ENCODE data around the gene XRCC1.

Gene XRCC1

DNA sequence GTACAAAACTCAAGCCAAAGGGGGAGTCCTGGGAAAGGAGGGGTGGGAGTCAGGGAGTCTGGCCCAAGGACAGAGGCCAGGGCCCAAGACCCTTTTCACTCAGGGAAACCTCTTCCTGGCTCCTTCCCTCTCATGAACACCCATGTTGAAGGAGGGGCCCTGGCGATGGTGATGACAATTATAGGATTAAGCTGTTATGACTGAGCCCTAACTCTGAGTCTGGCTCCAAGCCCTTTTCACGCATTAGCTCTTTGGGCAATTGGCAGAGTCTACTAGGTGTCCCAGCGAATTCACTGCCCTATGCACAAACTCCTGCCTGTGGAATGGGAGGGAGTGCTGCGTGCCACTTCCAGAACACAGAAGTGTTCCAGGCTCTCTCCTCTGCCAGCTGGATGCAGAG is 21.7 kb downstream of the XRCC1 start:
- H3K9me3 ChIP-seq (replicated peaks in 1 of 2; ENCODE audit: control insufficient read depth in 2 of 2, insufficient read depth in 1 of 2, low read depth in 1 of 2, low read length in 2 of 2) = no peaks in the 10 kb centered on the region
- no peak overlapping the region for H4K8ac ChIP-seq (ENCODE audit: low read depth, low read length)
- H3K14ac ChIP-seq (ENCODE audit: low read length) = no peak overlapping the region
- H3K4me1 ChIP-seq (ENCODE audit: control insufficient read depth in 2 of 2, insufficient read depth in 1 of 2, low read depth in 1 of 2, low read length in 2 of 2) = no peaks in the 10 kb centered on the region
- H3K27me3 ChIP-seq (ENCODE audit: control insufficient read depth in 3 of 3, insufficient read depth in 3 of 3, low read depth in 1 of 3, low read length in 3 of 3) = no peaks in the 10 kb centered on the region
- H3K4ac ChIP-seq (ENCODE audit: low read length) = no peak overlapping the region
- H2AK5ac ChIP-seq (ENCODE audit: low read depth, low read length) = no peak overlapping the region
- no CpG with 5 or more reads among the region's 4 CpGs for WGBS, 2 donors (ENCODE audit: extremely low coverage in 2 of 2, insufficient read length in 2 of 2, insufficient replicate concordance in 1 of 2)
- H3K23ac ChIP-seq (ENCODE audit: low read depth, low read length, poor library complexity) = no peak overlapping the region
- no peak overlapping the region for H2BK120ac ChIP-seq (ENCODE audit: low read depth, low read length)
- H3K4me3 ChIP-seq (ENCODE audit: low read length in 2 of 2) = no peak overlapping the region
- H3K36me3 ChIP-seq (replicated peaks in 1 of 2; ENCODE audit: control insufficient read depth in 2 of 2, insufficient read depth in 2 of 2, low read length in 2 of 2) = peaks cover 41 to 85% of the 10 kb centered on the region in 2 donors
- H3K27ac ChIP-seq (replicated peaks; ENCODE audit: low read length) = no peak overlapping the region
- no peak overlapping the region for H4K91ac ChIP-seq (ENCODE audit: low read depth, low read length, poor library complexity)
- DNase-seq (ENCODE audit: low spot score) = no peak
- no peak overlapping the region for H3K18ac ChIP-seq (ENCODE audit: low read length)
- no peak overlapping the region for H2AFZ ChIP-seq (ENCODE audit: low read length)
- peak overlapping the region; percentile 22 for H3K9ac ChIP-seq (ENCODE audit: low read depth, low read length, poor library complexity)
- no peak overlapping the region for H3K4me2 ChIP-seq (ENCODE audit: insufficient read depth, low read length, poor library complexity, severe bottlenecking)
- H2BK12ac ChIP-seq (ENCODE audit: low read length) = no peak overlapping the region
- H2BK5ac ChIP-seq (ENCODE audit: low read length) = no peak overlapping the region
- H3K79me1 ChIP-seq (ENCODE audit: low read depth, low read length) = no peaks in the 10 kb centered on the region
- no peak overlapping the region for H2BK15ac ChIP-seq (ENCODE audit: low read length)

- Histone ChIP-seq H4K91ac (ENCODE audit: low read depth, low read length, poor library complexity) (no peak overlapping the region), H3K9me3 (replicated peaks in 1 of 2; ENCODE audit: control insufficient read depth in 2 of 2, insufficient read depth in 1 of 2, low read depth in 1 of 2, low read length in 2 of 2) (no peaks in the 10 kb centered on the region), H3K27ac (replicated peaks; ENCODE audit: low read length) (no peak overlapping the region), H3K4me2 (ENCODE audit: insufficient read depth, low read length, poor library complexity, severe bottlenecking) (no peak overlapping the region), H3K27me3 (ENCODE audit: control insufficient read depth in 3 of 3, insufficient read depth in 3 of 3, low read depth in 1 of 3, low read length in 3 of 3) (no peaks in the 10 kb centered on the region), H3K36me3 (replicated peaks in 1 of 2; ENCODE audit: control insufficient read depth in 2 of 2, insufficient read depth in 2 of 2, low read length in 2 of 2) (peaks cover 39 to 82% of the 10 kb centered on the region in 2 donors), H3K79me1 (ENCODE audit: low read depth, low read length) (no peaks in the 10 kb centered on the region), H2BK5ac (ENCODE audit: low read length) (no peak overlapping the region), H3K9ac (ENCODE audit: low read depth, low read length, poor library complexity) (no peak overlapping the region), H3K18ac (ENCODE audit: low read length) (no peak overlapping the region), H3K4ac (ENCODE audit: low read length) (no peak overlapping the region), H3K14ac (ENCODE audit: low read length) (no peak overlapping the region), H4K8ac (ENCODE audit: low read depth, low read length) (no peak overlapping the region), H2BK12ac (ENCODE audit: low read length) (no peak overlapping the region), H2AFZ (ENCODE audit: low read length) (no peak overlapping the region), H2BK15ac (ENCODE audit: low read length) (no peak overlapping the region), H2BK120ac (ENCODE audit: low read depth, low read length) (no peak overlapping the region), H2AK5ac (ENCODE audit: low read depth, low read length) (no peak overlapping the region), H3K4me3 (ENCODE audit: low read length in 2 of 2) (no peak overlapping the region), H3K4me1 (ENCODE audit: control insufficient read depth in 2 of 2, insufficient read depth in 1 of 2, low read depth in 1 of 2, low read length in 2 of 2) (no peaks in the 10 kb centered on the region), H3K23ac (ENCODE audit: low read depth, low read length, poor library complexity) (no peak overlapping the region)
- WGBS, 2 donors (ENCODE audit: extremely low coverage in 2 of 2, insufficient read length in 2 of 2, insufficient replicate concordance in 1 of 2) = no CpG with 5 or more reads among the region's 3 CpGs
- DNase-seq (ENCODE audit: low spot score) = no peak
Observed at GRCh38 chr19:43552616-43553015, 22.7 kb downstream of the XRCC1 start.

- no peak overlapping the region for H2BK12ac ChIP-seq (ENCODE audit: low read length)
- H4K8ac ChIP-seq (ENCODE audit: low read depth, low read length) = no peak overlapping the region
- no peak overlapping the region for H3K27ac ChIP-seq (replicated peaks; ENCODE audit: low read length)
- H2AFZ ChIP-seq (ENCODE audit: low read length) = no peak overlapping the region
- no peak for DNase-seq (ENCODE audit: low spot score)
- no peak overlapping the region for H3K4ac ChIP-seq (ENCODE audit: low read length)
- no peak overlapping the region for H4K91ac ChIP-seq (ENCODE audit: low read depth, low read length, poor library complexity)
- WGBS, 2 donors (ENCODE audit: extremely low coverage in 2 of 2, insufficient read length in 2 of 2, insufficient replicate concordance in 1 of 2) = no CpG with 5 or more reads among the region's 3 CpGs
- no peak overlapping the region for H3K4me2 ChIP-seq (ENCODE audit: insufficient read depth, low read length, poor library complexity, severe bottlenecking)
- H3K4me1 ChIP-seq (ENCODE audit: control insufficient read depth in 2 of 2, insufficient read depth in 1 of 2, low read depth in 1 of 2, low read length in 2 of 2) = no peaks in the 10 kb centered on the region
- H3K14ac ChIP-seq (ENCODE audit: low read length) = no peak overlapping the region
- H3K36me3 ChIP-seq (replicated peaks in 1 of 2; ENCODE audit: control insufficient read depth in 2 of 2, insufficient read depth in 2 of 2, low read length in 2 of 2) = peaks cover 39 to 82% of the 10 kb centered on the region in 2 donors
- H2BK15ac ChIP-seq (ENCODE audit: low read length) = no peak overlapping the region
- no peak overlapping the region for H3K18ac ChIP-seq (ENCODE audit: low read length)
- no peak overlapping the region for H2AK5ac ChIP-seq (ENCODE audit: low read depth, low read length)
- H3K9me3 ChIP-seq (replicated peaks in 1 of 2; ENCODE audit: control insufficient read depth in 2 of 2, insufficient read depth in 1 of 2, low read depth in 1 of 2, low read length in 2 of 2) = no peaks in the 10 kb centered on the region
- no peaks in the 10 kb centered on the region for H3K79me1 ChIP-seq (ENCODE audit: low read depth, low read length)
- H2BK120ac ChIP-seq (ENCODE audit: low read depth, low read length) = no peak overlapping the region
- H3K27me3 ChIP-seq (ENCODE audit: control insufficient read depth in 3 of 3, insufficient read depth in 3 of 3, low read depth in 1 of 3, low read length in 3 of 3) = no peaks in the 10 kb centered on the region
- H3K23ac ChIP-seq (ENCODE audit: low read depth, low read length, poor library complexity) = no peak overlapping the region
- no peak overlapping the region for H3K4me3 ChIP-seq (ENCODE audit: low read length in 2 of 2)
- no peak overlapping the region for H2BK5ac ChIP-seq (ENCODE audit: low read length)
- H3K9ac ChIP-seq (ENCODE audit: low read depth, low read length, poor library complexity) = no peak overlapping the region
Observed at GRCh38 chr19:43552198-43552450, 23.2 kb downstream of the XRCC1 start.

DNA sequence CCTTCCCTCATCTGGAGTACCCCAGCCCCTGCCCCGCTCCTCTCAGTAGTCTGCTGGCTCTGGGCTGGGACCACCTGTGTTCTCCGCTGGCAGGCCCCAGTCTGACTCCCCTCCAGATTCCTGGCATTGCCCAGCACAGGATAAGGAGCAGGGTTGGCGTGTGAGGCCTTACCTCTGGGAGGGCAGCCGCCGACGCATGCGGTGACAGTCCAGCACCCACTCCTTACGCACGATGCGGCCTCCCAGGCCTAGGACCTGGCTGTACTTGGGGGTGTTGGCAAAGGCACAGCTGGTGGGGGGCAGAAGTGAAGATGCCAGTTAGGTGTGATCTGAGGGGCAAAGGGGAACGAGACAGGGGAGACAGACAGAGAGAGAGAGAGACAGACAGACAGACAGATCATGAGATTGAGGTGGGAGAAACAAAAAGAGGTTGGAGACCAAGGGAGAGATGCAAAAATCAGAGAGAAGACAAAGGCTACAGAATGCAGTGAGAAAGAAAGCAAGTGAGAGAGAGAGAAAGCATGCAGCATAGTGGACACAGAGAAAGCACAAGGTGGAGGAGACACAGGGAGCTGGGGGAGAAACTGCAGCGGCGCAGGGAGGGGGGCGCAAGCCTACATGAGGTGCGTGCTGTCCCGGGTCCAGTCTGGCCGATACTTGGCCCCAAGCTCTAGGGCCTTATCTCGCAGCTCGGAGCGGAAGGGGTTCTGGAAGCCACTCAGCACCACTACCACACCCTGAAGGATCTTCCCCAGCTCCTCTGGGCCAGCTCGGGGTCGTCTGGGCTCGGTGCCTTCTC is 23.7 kb downstream of the XRCC1 start:
- no peak overlapping the region for H2AFZ ChIP-seq (ENCODE audit: low read length)
- H3K23ac ChIP-seq (ENCODE audit: low read depth, low read length, poor library complexity) = no peak overlapping the region
- H3K4me2 ChIP-seq (ENCODE audit: insufficient read depth, low read length, poor library complexity, severe bottlenecking) = no peak overlapping the region
- WGBS, 2 donors (ENCODE audit: extremely low coverage in 2 of 2, insufficient read length in 2 of 2, insufficient replicate concordance in 1 of 2) = no CpG with 5 or more reads among the region's 23 CpGs
- peaks cover 39 to 87% of the 10 kb centered on the region in 2 donors for H3K36me3 ChIP-seq (replicated peaks in 1 of 2; ENCODE audit: control insufficient read depth in 2 of 2, insufficient read depth in 2 of 2, low read length in 2 of 2)
- DNase-seq (ENCODE audit: low spot score) = no peak
- H3K18ac ChIP-seq (ENCODE audit: low read length) = no peak overlapping the region
- H4K8ac ChIP-seq (ENCODE audit: low read depth, low read length) = no peak overlapping the region
- H4K91ac ChIP-seq (ENCODE audit: low read depth, low read length, poor library complexity) = no peak overlapping the region
- peak overlapping the region; percentile 44 for H3K14ac ChIP-seq (ENCODE audit: low read length)
- no peaks in the 10 kb centered on the region for H3K27me3 ChIP-seq (ENCODE audit: control insufficient read depth in 3 of 3, insufficient read depth in 3 of 3, low read depth in 1 of 3, low read length in 3 of 3)
- no peak overlapping the region for H2AK5ac ChIP-seq (ENCODE audit: low read depth, low read length)
- H3K4me3 ChIP-seq (ENCODE audit: low read length in 2 of 2) = no peak overlapping the region
- H3K4me1 ChIP-seq (ENCODE audit: control insufficient read depth in 2 of 2, insufficient read depth in 1 of 2, low read depth in 1 of 2, low read length in 2 of 2) = no peaks in the 10 kb centered on the region
- no peaks in the 10 kb centered on the region for H3K9me3 ChIP-seq (replicated peaks in 1 of 2; ENCODE audit: control insufficient read depth in 2 of 2, insufficient read depth in 1 of 2, low read depth in 1 of 2, low read length in 2 of 2)
- H2BK120ac ChIP-seq (ENCODE audit: low read depth, low read length) = no peak overlapping the region
- H3K9ac ChIP-seq (ENCODE audit: low read depth, low read length, poor library complexity) = peak overlapping the region; percentile 3
- H2BK15ac ChIP-seq (ENCODE audit: low read length) = no peak overlapping the region
- no peak overlapping the region for H3K27ac ChIP-seq (replicated peaks; ENCODE audit: low read length)
- peak overlapping the region; percentile 17 for H2BK5ac ChIP-seq (ENCODE audit: low read length)
- no peak overlapping the region for H2BK12ac ChIP-seq (ENCODE audit: low read length)
- no peak overlapping the region for H3K4ac ChIP-seq (ENCODE audit: low read length)
- no peaks in the 10 kb centered on the region for H3K79me1 ChIP-seq (ENCODE audit: low read depth, low read length)
